GM19043 (cell line): Measurements from ENCODE around the gene GPR107.

Experiments used
- ATAC-seq: cut with Tn5 transposase; IDR thresholded peaks from one replicate; pipeline ENCODE4 v1.9.1; 2021; ENCODE audit warnings: low read depth; ENCODE audit not compliant: unreplicated experiment

GPR107 gene

DNA sequence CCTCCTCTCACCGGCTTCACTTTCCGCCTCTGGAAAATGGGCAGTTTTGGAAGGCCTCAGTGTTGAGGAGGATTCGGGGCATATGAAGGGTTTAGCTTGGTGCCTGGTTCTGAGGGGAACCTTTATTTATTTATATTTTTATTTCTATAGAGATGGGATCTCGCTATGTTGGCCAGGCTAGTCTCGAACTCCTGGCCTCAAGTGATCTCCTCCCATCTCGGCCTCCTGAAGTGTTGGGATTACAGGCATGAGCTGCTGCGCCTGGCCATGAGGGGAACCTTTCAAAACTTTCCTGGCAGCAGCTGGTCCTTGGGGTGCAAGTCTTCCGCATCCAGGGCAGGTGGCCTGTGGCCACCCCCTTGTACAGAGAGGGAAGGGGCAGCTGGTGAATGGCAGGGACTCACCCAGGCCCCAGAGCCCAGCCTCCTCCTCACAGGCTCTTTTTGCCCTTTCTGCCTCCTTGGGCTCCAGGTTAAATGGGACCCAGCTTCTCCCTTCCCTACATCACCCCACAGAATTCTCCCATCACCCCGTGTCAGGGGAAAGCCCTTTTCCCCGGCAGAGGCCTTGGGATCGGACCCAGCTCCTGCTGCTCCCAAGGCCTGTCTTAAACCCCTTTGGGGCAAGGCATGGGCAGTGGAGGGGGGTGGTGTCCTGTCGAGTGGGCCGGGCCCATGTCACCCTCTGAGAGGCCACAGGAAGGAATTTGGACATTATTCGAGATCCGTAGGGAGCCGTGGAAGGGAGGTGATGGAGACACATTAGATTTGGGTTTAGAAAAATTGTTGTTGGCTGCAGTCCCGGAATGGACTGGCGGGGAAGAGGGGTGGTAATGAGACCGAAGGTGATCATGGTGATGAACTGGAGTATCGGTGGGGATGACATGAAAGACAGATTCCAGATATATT, 124.4 kb downstream of the GPR107 start:
- ATAC-seq, result no peak

DNA sequence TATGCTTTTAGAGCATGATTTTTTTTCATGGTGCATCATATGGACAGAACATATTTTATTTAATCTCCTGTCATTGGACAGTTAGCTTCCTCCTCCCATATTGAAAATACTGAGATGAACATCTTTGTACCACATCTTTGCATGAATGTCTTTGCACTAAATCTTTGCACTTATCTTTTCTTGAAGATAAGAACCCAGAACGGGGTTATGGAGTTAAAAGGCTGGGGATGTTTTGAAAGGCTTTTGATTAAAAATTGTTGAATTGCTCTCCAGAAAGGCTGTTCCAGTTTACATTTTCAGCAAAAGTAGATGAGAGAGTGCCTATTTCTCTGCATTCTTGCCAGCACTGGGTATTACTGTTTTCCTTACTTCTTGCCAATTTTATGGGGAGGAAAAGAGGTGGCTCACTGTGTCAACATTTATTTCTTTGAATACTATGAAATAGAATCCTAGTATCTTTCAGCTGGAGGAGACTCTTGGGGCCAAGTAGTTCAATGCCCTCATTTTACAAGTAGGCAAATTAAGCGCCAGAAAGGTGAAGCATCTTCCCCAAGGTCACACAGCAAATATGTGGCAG, 125.7 kb downstream of the GPR107 start:
- no peak for ATAC-seq

DNA sequence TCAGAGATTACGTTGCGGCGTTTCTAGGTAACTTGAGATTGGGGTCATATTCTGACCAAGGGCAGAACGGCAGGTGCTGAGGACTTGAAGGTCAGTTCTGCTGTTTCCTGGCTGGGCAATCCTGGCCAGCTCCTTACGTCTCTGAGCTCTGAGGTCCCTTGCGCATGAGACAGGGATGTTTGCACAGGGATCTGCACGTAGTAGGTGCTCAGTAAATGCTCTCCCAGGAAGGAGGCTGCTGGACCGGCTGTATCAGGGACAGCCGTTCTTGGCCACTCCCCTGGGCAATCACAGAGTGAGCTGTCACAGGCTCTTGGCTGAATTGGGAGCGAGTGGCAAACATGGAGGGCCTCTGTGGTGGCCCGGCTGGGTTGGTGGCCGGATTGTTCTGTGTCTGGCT, 126.8 kb downstream of the GPR107 start:
- no peak for ATAC-seq

DNA sequence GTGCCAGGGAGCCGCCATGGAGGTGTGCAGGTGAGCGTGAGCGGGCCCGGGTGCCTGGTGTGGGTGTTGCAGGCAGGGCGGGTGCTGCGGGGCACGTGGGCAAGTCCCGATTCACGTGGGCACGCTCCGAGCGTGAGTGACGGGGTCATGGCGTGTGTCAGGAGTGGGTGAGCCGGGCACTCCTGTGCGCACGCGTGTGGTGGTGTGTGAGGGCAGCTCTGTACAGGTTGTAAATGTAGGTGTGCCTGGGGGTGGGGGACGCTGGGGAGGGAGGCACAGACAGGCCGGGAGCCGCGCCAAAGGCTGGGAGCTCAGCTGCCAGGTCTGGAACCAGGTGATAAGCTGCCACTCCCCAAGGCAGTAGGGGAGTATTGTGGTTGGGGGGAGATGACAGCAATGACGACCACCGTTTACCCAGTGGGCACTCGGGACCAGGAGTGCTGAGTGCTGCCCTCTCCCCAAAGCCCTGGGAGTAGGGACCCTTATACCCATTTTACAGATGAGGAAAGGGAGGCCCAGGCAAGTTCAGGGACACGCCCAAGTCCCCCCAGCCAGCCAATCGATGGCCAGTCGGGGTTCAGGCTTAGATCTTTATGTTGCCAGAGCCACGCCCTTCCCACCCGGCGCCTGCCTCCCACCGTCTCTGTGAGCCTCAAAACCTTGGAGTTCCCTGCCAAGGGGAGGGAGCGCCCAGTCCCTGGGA, 128.1 kb downstream of the GPR107 start:
- no peak for ATAC-seq

- ATAC-seq, result no peak
Measured at GRCh38 chr9:130182381-130182909, 128.7 kb downstream of the GPR107 start.

DNA sequence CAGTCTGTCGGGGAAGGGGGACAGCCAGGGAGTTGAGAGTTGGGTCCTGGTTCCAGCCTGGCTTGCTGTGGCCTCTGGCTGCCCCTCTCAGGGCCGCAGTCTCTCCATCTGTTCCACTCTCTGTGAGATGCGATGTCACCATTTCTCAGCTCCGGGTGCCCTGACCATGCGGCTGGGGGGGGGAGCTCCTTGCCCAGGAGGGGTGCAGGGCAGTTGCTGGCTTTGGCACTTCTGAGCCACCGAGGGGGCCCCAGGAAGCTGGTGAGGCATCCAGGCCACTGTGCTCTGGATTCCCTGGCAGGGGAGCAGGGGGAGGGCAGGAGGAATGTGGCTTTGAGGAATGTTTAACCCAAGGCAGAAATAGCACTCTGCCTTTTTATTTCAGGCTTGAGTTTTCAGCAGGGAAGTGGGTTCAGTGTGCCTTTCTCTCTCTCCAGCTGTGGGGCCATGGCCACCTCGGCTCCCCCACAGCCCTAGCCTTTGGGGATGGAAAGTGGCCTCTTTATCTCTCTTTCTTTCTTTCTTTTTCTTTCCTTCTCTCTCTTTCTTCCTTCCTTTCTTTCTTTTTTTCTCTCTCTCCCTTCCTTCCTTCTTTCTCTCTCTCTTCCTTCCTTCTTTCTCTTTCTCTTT, 129.5 kb downstream of the GPR107 start:
- ATAC-seq, result no peak

- no peak for ATAC-seq
Measured at GRCh38 chr9:130185017-130185416, 131.3 kb downstream of the GPR107 start.

- ATAC-seq, result no peak
Measured at GRCh38 chr9:130185490-130186031, 131.9 kb downstream of the GPR107 start.

- no peak for ATAC-seq
Measured at GRCh38 chr9:130186051-130186450, 132.3 kb downstream of the GPR107 start.

GRCh38 chr9:130186839-130187522, 133.3 kb downstream of the GPR107 start:
- ATAC-seq, result no peak

GRCh38 chr9:130187523-130187846, 133.8 kb downstream of the GPR107 start:
- no peak for ATAC-seq

GRCh38 chr9:130188860-130189481, 135.3 kb downstream of the GPR107 start:
- no peak for ATAC-seq
